HepG2 (cell line): ENCODE measurements around the gene LCAT. TPM values are rescaled to one million over a fixed set of nuclear protein-coding genes. Genes with fewer than 3 reads are reported as not detected.

Experiments used
- CBX1 ChIP-seq: IDR thresholded peaks from one replicate; pipeline ENCODE4 v1.6.1; 2016; ENCODE audit warnings: antibody characterized with exemption, low read depth
- FOXO4 ChIP-seq: sonication (generic); formaldehyde crosslinking; conservative IDR thresholded peaks from 2 replicates; pipeline ENCODE4 v1.8.1; 2023; ENCODE audit warnings: missing genetic modification reagents
- JUND ChIP-seq: sonication (generic); formaldehyde crosslinking; IDR thresholded peaks from 2 replicates; pipeline ENCODE4 v1.8.0; 2022; ENCODE audit warnings: mild to moderate bottlenecking, missing genetic modification reagents
- LCORL ChIP-seq, 2 experiments: fragments of 450-650 bp in 1 of 2; sonication (generic) in 1 of 2; formaldehyde crosslinking in 1 of 2; IDR thresholded peaks; 2 replicates each; pipeline versions ENCODE4 v1.5.0 to v1.6.1; 2017 to 2020; ENCODE audit warnings: antibody characterized with exemption in 1 of 2, missing genetic modification reagents in 1 of 2
- MTERF4 ChIP-seq: sonication (generic); formaldehyde crosslinking; IDR thresholded peaks from 2 replicates; pipeline ENCODE4 v1.8.0; 2023; ENCODE audit warnings: mild to moderate bottlenecking, missing genetic modification reagents
- SCMH1 ChIP-seq: sonication (generic); formaldehyde crosslinking; IDR thresholded peaks from 2 replicates; pipeline ENCODE4 v1.9.0; 2021; ENCODE audit warnings: missing genetic modification reagents, mild to moderate bottlenecking, borderline replicate concordance
- ZNF383 ChIP-seq: sonication (generic); formaldehyde crosslinking; IDR thresholded peaks from 2 replicates; pipeline ENCODE4 v1.4.0; 2020; ENCODE audit warnings: missing genetic modification reagents, mild to moderate bottlenecking, borderline replicate concordance
- ZNF589 ChIP-seq: sonication (generic); formaldehyde crosslinking; conservative IDR thresholded peaks from 2 replicates; pipeline ENCODE4 v1.8.0; 2022; ENCODE audit warnings: mild to moderate bottlenecking, moderate library complexity, missing genetic modification reagents
- ZNF607 ChIP-seq: sonication (generic); formaldehyde crosslinking; IDR thresholded peaks from 2 replicates; pipeline ENCODE4 v1.5.1; 2020; ENCODE audit warnings: missing genetic modification reagents, mild to moderate bottlenecking, borderline replicate concordance
- ZNF768 ChIP-seq: sonication (generic); formaldehyde crosslinking; IDR thresholded peaks from 2 replicates; pipeline ENCODE4 v1.4.0; 2020; ENCODE audit warnings: missing genetic modification reagents
- polyA plus RNA-seq, 8 experiments: library from polyadenylated mRNA; depleted of rRNA in 3 of 8; stranded (reverse) in 7 of 8; unstranded in 1 of 8; fragments of >200 nt; fragmentation: Illumina TruSeq in 4 of 8; extraction: Trizol in 4 of 8; gene quantifications; 2 replicates each; pipeline versions ENCODE4 v1.2.1 to v1.2.3, GENCODE V29; 2011 to 2016; ENCODE audit warnings: low read depth in 4 of 8, missing spikeins in 1 of 8, mixed read lengths in 1 of 8; ENCODE audit not compliant: insufficient read depth in 1 of 8
- total RNA-seq, 5 experiments: library from RNA; depleted of rRNA; stranded (reverse); fragments of >200 nt; fragmentation: Illumina TruSeq; extraction: Trizol; gene quantifications; 2 replicates each; pipeline ENCODE4 v1.2.3, GENCODE V29; 2016; ENCODE audit warnings: low read depth in 1 of 5
- TF ChIP-seq, protein P1 (sequence below): sonication (generic); formaldehyde crosslinking; IDR thresholded peaks from 2 replicates; pipeline ENCODE4 v1.4.0; 2020; ENCODE audit warnings: missing genetic modification reagents, borderline replicate concordance
- TF ChIP-seq, protein P2 (sequence below): IDR thresholded peaks from 2 replicates; pipeline ENCODE4 v1.6.1; 2012; ENCODE audit warnings: low read length, improper control_type of control experiment
- TF ChIP-seq, protein P3 (sequence below): sonication (generic); formaldehyde crosslinking; IDR thresholded peaks from 2 replicates; pipeline ENCODE4 v1.9.0; 2021; ENCODE audit warnings: missing genetic modification reagents, mild to moderate bottlenecking, borderline replicate concordance

Gene LCAT
- total and polyA plus RNA-seq, 2 of the 13 experiments (the other 11 are each of a cell fraction or from before 2014, with no cell fraction given) = 36.1 to 38.9 TPM

DNA sequence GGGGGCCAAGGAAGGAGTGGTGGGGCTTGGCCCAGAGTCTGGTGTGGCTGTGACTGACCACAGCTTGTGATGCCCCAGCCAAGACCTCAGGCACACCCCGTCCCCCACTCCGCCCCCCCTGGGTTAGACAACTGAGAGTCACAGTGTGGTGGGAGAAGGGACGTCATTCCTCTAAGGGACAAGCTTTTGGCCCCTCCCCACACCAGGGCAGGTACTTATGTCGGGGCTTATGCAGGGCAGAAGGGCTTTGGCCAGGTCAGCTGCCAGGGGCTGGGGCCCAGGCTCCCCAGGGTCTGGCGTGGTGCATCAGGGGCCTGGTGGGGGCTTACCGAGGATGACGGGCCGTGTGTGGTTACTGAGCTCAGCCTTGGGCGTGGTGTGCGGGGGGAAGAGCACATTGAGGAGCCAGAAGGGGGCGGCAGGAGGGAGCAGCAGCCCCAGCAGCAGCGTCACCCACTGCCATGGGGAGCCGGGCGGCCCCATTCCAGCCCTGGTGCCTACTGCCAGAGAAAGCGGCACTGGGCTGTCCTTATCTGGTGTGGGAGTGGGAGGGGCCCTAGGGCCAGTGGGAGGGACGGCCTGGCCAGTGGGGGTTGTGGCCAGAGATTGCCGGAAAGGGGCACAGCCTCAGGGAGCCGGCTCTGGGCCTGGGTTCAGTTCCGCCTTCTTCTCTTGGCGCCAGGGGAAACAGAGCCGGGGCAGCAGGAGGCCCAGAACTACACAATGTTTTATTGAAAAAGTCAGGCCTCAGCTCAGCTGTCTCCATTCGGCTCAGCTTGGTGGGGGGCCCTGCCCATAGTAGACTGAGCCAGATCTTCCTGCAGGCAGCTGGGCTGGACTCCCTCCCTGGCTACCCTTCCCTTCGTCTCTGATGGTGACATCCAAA is at the start of gene LCAT (continued):
- TF ChIP-seq MTERF4 (CRISPR knock-in tag) (peak; percentile 81; the same call in 1 of the 2 replicates), ZNF383 (no peak), ZNF589 (CRISPR knock-in tag) (peak; percentile 19; the same call in 1 of the 2 replicates), LCORL (IDR thresholded peaks at IDR 0.05) (no peak), LCORL (CRISPR knock-in tag; IDR thresholded peaks at IDR 0.05) (no peak; the same call in 1 of the 2 replicates), ZNF607 (CRISPR knock-in tag) (peak; percentile 95), JUND (CRISPR knock-in tag) (no peak), ZNF768 (CRISPR knock-in tag) (peak; percentile 86), CBX1 (peak; percentile 76), FOXO4 (CRISPR knock-in tag) (0 out of 2 replicates have a peak, but pooled peaks have one; percentile 51), SCMH1 (no peak)
- TF ChIP-seq, protein P1, sequence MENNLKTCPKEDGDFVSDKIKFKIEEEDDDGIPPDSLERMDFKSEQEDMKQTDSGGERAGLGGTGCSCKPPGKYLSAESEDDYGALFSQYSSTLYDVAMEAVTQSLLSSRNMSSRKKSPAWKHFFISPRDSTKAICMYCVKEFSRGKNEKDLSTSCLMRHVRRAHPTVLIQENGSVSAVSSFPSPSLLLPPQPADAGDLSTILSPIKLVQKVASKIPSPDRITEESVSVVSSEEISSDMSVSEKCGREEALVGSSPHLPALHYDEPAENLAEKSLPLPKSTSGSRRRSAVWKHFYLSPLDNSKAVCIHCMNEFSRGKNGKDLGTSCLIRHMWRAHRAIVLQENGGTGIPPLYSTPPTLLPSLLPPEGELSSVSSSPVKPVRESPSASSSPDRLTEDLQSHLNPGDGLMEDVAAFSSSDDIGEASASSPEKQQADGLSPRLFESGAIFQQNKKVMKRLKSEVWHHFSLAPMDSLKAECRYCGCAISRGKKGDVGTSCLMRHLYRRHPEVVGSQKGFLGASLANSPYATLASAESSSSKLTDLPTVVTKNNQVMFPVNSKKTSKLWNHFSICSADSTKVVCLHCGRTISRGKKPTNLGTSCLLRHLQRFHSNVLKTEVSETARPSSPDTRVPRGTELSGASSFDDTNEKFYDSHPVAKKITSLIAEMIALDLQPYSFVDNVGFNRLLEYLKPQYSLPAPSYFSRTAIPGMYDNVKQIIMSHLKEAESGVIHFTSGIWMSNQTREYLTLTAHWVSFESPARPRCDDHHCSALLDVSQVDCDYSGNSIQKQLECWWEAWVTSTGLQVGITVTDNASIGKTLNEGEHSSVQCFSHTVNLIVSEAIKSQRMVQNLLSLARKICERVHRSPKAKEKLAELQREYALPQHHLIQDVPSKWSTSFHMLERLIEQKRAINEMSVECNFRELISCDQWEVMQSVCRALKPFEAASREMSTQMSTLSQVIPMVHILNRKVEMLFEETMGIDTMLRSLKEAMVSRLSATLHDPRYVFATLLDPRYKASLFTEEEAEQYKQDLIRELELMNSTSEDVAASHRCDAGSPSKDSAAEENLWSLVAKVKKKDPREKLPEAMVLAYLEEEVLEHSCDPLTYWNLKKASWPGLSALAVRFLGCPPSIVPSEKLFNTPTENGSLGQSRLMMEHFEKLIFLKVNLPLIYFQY (CRISPR knock-in tag) = 0 out of 2 replicates have a peak, but pooled peaks have one; percentile 49
- TF ChIP-seq, protein P2, sequence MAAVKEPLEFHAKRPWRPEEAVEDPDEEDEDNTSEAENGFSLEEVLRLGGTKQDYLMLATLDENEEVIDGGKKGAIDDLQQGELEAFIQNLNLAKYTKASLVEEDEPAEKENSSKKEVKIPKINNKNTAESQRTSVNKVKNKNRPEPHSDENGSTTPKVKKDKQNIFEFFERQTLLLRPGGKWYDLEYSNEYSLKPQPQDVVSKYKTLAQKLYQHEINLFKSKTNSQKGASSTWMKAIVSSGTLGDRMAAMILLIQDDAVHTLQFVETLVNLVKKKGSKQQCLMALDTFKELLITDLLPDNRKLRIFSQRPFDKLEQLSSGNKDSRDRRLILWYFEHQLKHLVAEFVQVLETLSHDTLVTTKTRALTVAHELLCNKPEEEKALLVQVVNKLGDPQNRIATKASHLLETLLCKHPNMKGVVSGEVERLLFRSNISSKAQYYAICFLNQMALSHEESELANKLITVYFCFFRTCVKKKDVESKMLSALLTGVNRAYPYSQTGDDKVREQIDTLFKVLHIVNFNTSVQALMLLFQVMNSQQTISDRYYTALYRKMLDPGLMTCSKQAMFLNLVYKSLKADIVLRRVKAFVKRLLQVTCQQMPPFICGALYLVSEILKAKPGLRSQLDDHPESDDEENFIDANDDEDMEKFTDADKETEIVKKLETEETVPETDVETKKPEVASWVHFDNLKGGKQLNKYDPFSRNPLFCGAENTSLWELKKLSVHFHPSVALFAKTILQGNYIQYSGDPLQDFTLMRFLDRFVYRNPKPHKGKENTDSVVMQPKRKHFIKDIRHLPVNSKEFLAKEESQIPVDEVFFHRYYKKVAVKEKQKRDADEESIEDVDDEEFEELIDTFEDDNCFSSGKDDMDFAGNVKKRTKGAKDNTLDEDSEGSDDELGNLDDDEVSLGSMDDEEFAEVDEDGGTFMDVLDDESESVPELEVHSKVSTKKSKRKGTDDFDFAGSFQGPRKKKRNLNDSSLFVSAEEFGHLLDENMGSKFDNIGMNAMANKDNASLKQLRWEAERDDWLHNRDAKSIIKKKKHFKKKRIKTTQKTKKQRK = no peak
- TF ChIP-seq, protein P3, sequence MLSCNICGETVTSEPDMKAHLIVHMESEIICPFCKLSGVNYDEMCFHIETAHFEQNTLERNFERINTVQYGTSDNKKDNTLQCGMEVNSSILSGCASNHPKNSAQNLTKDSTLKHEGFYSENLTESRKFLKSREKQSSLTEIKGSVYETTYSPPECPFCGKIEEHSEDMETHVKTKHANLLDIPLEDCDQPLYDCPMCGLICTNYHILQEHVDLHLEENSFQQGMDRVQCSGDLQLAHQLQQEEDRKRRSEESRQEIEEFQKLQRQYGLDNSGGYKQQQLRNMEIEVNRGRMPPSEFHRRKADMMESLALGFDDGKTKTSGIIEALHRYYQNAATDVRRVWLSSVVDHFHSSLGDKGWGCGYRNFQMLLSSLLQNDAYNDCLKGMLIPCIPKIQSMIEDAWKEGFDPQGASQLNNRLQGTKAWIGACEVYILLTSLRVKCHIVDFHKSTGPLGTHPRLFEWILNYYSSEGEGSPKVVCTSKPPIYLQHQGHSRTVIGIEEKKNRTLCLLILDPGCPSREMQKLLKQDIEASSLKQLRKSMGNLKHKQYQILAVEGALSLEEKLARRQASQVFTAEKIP (CRISPR knock-in tag) = no peak
